Measurements from ENCODE around the gene BMF. TPM values are rescaled to one million over a fixed set of nuclear protein-coding genes. Genes with fewer than 3 reads are reported as not detected.

The BMF gene
- total RNA-seq, 1 experiment from 2014 or later: 13.2 TPM

DNA sequence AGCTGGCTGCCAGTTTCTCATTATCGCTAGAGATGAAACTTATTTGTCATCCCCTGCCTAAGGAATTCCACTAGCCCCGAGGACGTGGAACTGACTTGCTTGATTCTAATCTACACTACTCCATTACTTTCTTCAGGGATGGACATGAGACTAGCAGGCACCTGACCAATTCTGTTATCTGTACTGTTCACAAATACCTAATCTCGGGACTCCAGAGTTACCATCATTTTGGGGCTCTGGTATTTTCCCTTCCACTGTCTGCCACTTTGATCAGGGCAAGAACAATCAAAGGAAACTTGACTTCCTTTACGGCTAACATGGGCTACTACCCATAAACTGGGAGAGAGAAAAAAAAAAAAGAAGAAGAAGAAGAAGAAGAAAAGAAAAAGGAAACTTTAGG, 27.8 kb downstream of the BMF start:
- H3K9me3 ChIP-seq (ENCODE audit: control insufficient read depth, low read depth, low read length): no peaks in the 10 kb centered on the region
- H2BK20ac ChIP-seq (ENCODE audit: low read depth, low read length, poor library complexity, severe bottlenecking): no peak overlapping the region
- no peak overlapping the region for H2BK15ac ChIP-seq (ENCODE audit: low read depth, low read length)
- no peak overlapping the region for H3K18ac ChIP-seq (ENCODE audit: insufficient read length, low read depth, low read length)
- no peak overlapping the region for H3K56ac ChIP-seq (ENCODE audit: insufficient read length, low read depth, low read length)
- H4K8ac ChIP-seq (replicated peaks; ENCODE audit: insufficient read length, low read depth, low read length): no peak overlapping the region
- no peaks in the 10 kb centered on the region for H3K79me1 ChIP-seq (ENCODE audit: insufficient read depth, low read depth, low read length, poor library complexity, severe bottlenecking)
- Mint-ChIP-seq H3K4me1 (peaks cover 29 to 37% of the 10 kb centered on the region in 2 experiments), H3K27me3 (ENCODE audit: low read depth) (peaks cover 55% of the 10 kb centered on the region), H3K9me3 (no peaks in the 10 kb centered on the region), H3K36me3 (ENCODE audit: insufficient read depth in 1 of 3, low read depth in 3 of 3) (no peaks in the 10 kb centered on the region), H3K4me3 (no peak overlapping the region), H3K27ac (no peak overlapping the region)
- no peaks in the 10 kb centered on the region for H3K79me2 ChIP-seq (ENCODE audit: insufficient read depth, low read length)
- H3K27me3 ChIP-seq (ENCODE audit: insufficient read depth, low read length): no peaks in the 10 kb centered on the region; the same call in 1 of the 2 replicates
- H3K23me2 ChIP-seq (ENCODE audit: insufficient read length, low read depth, low read length, poor library complexity, severe bottlenecking): no peaks in the 10 kb centered on the region
- no peak for DNase-seq
- no peak overlapping the region for H2BK5ac ChIP-seq (ENCODE audit: insufficient read length, low read length)
- H3K4me1 ChIP-seq (ENCODE audit: insufficient read depth, low read length): peaks cover 2% of the 10 kb centered on the region; the same call in 1 of the 2 replicates
- no peak overlapping the region for H3K9ac ChIP-seq (ENCODE audit: extremely low read depth, insufficient read length, low read length)
- H4K91ac ChIP-seq (ENCODE audit: insufficient read length, low read depth, low read length): no peak overlapping the region
- no peak overlapping the region for H3T11ph ChIP-seq (ENCODE audit: low read length)
- TF ChIP-seq, protein P1, sequence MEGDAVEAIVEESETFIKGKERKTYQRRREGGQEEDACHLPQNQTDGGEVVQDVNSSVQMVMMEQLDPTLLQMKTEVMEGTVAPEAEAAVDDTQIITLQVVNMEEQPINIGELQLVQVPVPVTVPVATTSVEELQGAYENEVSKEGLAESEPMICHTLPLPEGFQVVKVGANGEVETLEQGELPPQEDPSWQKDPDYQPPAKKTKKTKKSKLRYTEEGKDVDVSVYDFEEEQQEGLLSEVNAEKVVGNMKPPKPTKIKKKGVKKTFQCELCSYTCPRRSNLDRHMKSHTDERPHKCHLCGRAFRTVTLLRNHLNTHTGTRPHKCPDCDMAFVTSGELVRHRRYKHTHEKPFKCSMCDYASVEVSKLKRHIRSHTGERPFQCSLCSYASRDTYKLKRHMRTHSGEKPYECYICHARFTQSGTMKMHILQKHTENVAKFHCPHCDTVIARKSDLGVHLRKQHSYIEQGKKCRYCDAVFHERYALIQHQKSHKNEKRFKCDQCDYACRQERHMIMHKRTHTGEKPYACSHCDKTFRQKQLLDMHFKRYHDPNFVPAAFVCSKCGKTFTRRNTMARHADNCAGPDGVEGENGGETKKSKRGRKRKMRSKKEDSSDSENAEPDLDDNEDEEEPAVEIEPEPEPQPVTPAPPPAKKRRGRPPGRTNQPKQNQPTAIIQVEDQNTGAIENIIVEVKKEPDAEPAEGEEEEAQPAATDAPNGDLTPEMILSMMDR (conservative IDR thresholded peaks at IDR 0.05): no peak
- no peak overlapping the region for H3K4ac ChIP-seq (ENCODE audit: low read depth, low read length)
- H3K14ac ChIP-seq (ENCODE audit: insufficient read depth, low read length): no peak overlapping the region
- no peak overlapping the region for H3K27ac ChIP-seq (ENCODE audit: insufficient read length, low read depth, low read length)
- WGBS (ENCODE audit: extremely low coverage, insufficient read length, low lambda C conversion rate): no CpG with 5 or more reads among the region's 5 CpGs
- no peak overlapping the region for H2BK120ac ChIP-seq (ENCODE audit: low read depth, low read length, poor library complexity, severe bottlenecking)
- no peak overlapping the region for H4K5ac ChIP-seq (ENCODE audit: insufficient read length, low read depth, low read length)
- no peak overlapping the region for H3K4me2 ChIP-seq (ENCODE audit: insufficient read depth, insufficient read length, low read length)
- H2AK5ac ChIP-seq (ENCODE audit: insufficient read length, low read length): no peak overlapping the region
- H3K23ac ChIP-seq (ENCODE audit: insufficient read length, low read depth, low read length): no peak overlapping the region
- no peak overlapping the region for H2AFZ ChIP-seq (ENCODE audit: low read length)
- H2BK12ac ChIP-seq (ENCODE audit: insufficient read length, low read depth, low read length): no peak overlapping the region
- no peaks in the 10 kb centered on the region for H4K20me1 ChIP-seq (ENCODE audit: control insufficient read depth, insufficient read depth, insufficient read length)

Measured in H9 (cell line).